GM18502 (cell line): ENCODE results near the gene INSL3.
"Not testable (repeated sequence)": the region's sequence is repeated elsewhere in the genome, so short reads cannot be mapped to it uniquely, and the experiment has no call there.

Experiments
- ATAC-seq: cut with Tn5 transposase; IDR thresholded peaks from one replicate; pipeline ENCODE4 v1.9.1; 2021; ENCODE audit warnings: mild to moderate bottlenecking; ENCODE audit not compliant: unreplicated experiment, poor library complexity

INSL3 gene

GRCh38 chr19:17826508-17827056 is 5.3 kb upstream of the INSL3 start:
- no peak for ATAC-seq

DNA sequence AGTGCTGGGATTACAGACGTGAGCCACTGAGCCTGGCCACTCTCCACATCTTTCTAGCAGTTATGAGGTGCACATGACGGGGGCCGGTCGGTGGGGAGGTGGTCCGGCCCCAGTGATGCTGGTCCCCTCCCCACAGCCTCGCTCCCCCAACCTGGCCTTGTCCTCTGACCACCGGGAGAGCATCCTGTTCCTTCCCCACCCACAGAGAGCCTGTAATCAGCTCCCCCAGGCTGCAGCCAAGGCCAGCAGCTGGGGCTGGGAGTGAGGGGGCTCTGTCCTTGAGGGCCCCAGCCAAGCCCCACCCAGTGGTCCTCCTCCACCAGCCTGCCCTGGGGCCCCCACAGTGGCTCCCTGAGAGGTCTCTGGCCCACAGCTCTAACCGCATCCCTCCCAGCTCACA is 3.0 kb upstream of the INSL3 start:
- ATAC-seq = no peak

DNA sequence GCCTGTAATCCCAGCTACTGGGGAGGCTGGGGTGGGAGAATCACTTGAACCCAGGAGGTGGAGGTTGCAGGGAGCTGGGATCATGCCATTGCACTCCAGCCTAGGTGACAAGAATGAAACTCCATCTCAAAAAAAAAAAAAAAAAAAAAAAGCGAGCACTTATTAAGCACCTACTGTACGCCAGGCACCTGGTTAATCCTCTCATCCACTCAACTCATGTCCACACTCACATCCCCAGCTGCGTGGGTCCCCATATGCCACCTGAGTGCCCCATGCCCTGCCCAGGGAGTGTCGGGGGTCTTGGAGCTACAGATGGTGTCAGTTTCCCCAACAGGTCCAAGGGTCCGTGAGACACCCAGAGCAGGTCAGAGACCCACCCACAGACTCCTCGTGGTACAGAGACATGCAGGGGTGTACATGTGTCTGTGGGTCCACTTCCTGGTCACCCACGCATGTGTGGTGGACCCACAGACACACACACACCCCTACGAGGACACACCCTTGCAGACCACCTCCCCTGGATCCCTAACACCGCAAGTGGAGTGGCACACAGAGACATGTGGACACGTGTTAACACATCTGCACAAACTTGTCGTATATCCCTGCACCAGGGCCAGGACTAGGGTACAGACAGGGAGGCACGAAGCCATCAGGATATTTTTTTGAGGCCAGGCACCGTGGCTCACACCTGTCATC is 3.5 kb downstream of the INSL3 start:
- no peak for ATAC-seq

DNA sequence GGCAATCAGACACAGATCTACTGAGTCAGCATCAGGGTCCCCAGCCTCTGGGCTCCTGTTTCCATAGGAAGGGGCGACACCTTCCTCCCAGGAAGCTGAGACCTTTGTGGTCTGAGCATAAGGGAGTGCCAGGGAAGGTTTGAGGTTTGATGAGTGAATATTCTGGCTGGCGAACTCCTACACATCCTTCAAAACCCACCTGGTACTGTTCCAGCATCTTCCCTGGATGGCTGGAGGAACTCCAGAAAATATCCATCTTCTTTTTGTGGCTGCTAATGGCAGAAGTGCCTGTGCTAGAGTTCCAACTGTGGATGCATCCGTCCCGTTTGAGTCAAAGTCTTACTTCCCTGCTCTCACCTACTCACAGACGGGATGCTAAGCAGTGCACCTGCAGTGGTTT is 9.2 kb downstream of the INSL3 start:
- ATAC-seq = no peak

- no peak for ATAC-seq
Measured at GRCh38 chr19:17811681-17812080, 9.6 kb downstream of the INSL3 start.

- ATAC-seq = no peak
Measured at GRCh38 chr19:17811103-17811502, 10.2 kb downstream of the INSL3 start.

DNA sequence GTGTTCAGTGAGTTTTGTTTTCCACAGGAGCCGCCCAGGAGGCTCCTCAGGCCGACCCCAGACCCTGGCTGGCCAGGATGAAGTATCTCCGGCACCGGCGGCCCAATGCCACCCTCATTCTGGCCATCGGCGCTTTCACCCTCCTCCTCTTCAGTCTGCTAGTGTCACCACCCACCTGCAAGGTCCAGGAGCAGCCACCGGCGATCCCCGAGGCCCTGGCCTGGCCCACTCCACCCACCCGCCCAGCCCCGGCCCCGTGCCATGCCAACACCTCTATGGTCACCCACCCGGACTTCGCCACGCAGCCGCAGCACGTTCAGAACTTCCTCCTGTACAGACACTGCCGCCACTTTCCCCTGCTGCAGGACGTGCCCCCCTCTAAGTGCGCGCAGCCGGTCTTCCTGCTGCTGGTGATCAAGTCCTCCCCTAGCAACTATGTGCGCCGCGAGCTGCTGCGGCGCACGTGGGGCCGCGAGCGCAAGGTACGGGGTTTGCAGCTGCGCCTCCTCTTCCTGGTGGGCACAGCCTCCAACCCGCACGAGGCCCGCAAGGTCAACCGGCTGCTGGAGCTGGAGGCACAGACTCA is 13.5 kb downstream of the INSL3 start:
- no peak for ATAC-seq

- no peak for ATAC-seq
Measured at GRCh38 chr19:17806945-17807344, 14.4 kb downstream of the INSL3 start.

DNA sequence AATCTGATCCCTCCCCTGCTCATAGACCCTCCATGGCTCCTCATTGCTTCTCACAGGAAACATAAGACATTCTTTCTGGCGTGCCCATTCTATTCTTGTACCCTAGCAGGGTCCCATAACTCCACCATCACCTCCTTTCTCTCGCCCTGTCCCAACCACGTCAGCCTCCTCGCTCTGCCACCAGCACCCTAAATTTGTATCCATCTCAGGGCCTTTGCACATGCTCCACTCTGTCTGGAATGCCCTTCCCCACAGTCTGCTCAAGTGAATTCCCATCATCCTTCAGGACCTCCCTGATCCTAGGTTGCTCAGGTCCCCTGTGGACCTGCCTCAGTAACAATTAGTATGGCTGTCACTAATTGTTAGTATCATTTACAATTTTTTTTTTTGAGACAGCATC is 15.9 kb downstream of the INSL3 start:
- ATAC-seq = no peak

GRCh38 chr19:17803264-17803896 is 17.9 kb downstream of the INSL3 start:
- ATAC-seq = no peak

GRCh38 chr19:17802137-17802858 is 19.0 kb downstream of the INSL3 start:
- no peak for ATAC-seq

DNA sequence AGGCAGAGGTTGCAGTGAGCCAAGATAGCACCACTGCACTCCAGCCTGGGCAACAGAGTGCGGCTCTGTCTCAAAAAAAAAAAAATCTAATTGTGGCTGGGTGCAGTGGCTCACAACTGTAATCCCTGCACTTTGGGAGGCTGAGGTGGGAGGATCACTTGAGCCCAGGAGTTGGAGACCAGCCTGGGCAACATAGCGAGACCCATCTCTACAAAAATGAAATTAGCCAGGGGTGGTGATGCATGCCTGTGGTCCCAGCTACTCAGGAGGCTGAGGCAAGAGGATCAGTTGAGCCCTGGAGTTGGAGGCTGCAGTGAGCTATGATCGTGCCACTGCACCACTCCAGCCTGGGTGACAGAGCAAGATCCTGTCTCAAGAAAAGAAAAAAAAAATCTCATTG is 22.7 kb downstream of the INSL3 start:
- ATAC-seq = not testable (repeated sequence)

- ATAC-seq = no peak
Measured at GRCh38 chr19:17797424-17798201, 23.7 kb downstream of the INSL3 start.

- ATAC-seq = no peak
Measured at GRCh38 chr19:17796838-17797423, 24.4 kb downstream of the INSL3 start.

DNA sequence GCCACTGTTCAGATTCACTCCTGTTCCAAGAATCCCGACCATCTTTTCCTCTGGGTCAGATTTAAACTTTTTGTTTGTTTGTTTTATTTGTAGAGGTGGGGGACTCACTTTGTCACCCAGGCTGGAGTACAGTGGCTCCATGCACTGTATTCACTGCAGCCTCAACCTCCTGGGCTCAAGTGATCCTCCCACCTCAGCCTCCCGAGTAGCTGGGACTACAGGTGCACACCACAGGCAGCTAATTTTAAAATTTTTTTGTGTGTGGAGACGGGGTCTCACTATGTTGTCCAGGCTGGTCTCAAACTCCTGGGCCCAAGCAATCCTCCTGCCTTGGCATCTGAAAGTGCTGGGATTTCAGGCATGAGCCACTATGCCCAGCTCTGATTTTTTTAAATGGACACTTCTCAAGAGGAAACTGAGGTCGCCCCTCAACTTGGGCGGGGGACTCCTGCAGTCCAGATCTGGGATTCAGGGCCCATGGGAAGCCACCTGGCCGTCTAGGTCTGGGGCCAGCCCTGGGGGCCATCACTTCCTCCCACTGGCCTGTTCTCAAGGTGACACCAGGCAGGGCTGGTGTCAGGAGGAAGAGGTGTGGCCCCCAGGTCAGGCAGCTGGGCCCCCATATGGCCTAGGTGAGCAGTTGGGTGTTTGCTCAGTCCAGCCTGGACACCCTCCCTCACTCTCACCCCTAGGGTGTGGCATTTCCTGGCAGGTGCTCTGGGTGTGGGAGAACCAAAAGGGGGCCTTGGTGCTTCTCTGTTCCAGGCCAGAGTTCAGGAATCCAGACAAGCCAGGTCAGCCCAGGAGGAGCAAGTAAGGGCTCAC is 25.1 kb downstream of the INSL3 start:
- ATAC-seq = no peak

DNA sequence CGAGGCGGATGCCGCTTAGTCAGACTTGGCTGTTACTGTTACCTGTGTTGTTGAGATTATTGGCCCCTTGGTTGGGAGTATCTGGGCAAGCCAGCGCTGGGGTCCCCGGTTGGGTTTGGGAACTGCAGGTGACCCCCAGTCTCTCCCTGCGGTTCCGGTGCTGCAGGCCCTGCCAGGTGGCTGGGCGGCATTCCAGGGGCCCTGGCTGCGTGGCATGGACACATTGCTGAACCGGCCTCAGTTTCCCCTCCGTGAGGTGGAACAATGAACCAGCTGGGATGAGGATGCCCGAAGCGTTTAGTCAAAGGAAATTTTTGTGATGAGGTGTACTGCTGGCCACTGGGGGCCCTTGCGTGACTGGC is 25.8 kb downstream of the INSL3 start:
- ATAC-seq = no peak

DNA sequence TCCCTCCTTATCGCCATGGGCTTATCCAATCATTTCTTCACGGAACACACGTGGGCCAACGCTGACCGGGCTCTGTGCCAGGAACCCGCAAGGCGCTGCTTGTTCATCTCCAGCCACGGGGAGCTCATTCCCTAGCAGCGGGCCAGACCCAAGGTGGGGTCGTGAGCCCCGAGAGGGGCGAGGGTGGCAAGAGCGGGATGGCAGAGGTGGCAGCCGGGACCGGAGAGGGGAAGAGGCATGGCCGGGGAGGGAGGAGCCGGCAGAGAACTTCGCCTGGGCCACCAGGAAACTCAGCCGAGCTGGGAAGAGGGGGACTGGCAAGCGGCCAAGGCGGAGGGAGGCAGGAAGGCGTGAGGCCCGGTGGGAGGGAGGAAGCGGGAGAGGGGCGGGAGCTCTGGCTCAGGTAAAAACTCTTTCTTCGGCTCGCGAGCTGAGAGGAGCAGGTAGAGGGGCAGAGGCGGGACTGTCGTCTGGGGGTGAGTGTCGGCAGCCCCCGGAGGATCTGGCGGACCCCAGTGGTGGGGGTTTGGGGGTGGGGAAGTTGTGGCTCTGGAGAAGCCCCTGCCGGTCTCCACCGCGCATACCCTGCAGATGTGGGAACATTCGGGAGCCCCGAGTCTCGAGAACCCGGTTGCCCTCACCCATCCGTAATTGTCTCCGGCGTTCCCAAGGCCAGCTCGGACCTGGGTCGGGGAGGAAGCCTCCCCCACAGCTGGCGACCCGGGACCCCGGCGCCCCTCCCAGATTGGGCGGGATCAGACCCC is 26.4 kb downstream of the INSL3 start, which contains the start of gene B3GNT3:
Gene B3GNT3 (plus strand): TSS at position 408 of the 764 bp plus-strand sequence. CDS start 12,670 bp downstream, outside the sequence.
- ATAC-seq = no peak

DNA sequence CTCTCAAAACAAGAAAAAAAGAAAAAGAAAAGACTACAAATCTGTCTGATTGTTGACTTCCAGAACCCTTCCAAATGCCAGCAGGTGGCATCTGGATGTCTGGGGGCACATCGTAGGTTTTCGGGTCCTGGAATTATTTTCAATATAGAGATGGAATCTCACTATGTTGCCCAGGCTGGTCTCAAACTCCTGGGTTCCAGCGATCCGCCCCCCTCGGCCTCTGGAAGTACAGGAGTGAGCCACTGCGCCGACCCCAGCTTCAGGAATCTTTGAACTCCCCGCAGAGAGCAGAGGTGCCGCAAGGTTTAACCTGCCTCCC is 26.9 kb downstream of the INSL3 start:
- no peak for ATAC-seq
